A549 (cell line): ENCODE results near the gene ABCC1. TPM values are rescaled to one million over a fixed set of nuclear protein-coding genes. Genes with fewer than 3 reads are reported as not detected.

Experiments
- ATAC-seq, 2 experiments: fragments of 200-7000 bp in 1 of 2; fragments of >200 bp in 1 of 2; cut with Nextera tagmentation in 1 of 2; cut with Tn5 transposase in 1 of 2; 3 replicates each; pipeline versions ENCODE4 v1.8.0 to v1.9.1; 2018 to 2020; ENCODE audit warnings: mild to moderate bottlenecking in 1 of 2, moderate library complexity in 1 of 2
- CTCF ChIA-PET: fragments of 300-600 bp; sonication (Branson Sonifier 250); formaldehyde crosslinking; extraction: SDS; loops from one replicate; lab custom pipeline; 2021; ENCODE audit warnings: antibody characterized with exemption, inconsistent platforms; lab: Yijun Ruan, JAX
- POLR2A ChIA-PET: fragments of 350-600 bp; formaldehyde crosslinking; extraction: SDS; loops from one replicate; lab custom pipeline; 2021; ENCODE audit warnings: antibody characterized with exemption, inconsistent platforms; lab: Yijun Ruan, JAX
- DNase-seq, 2 experiments: peaks; one replicate each; pipeline versions ENCODE4 v3.0.0 to v3.0.0-alpha.2; 2011 to 2016; ENCODE audit warnings: low read depth in 1 of 2, low spot score in 1 of 2
- FAIRE-seq: peaks from 2 replicates; lab custom pipeline; 2011; peaks lifted over from hg19 to GRCh38; lab: Jason Lieb, UNC
- H3K27ac ChIP-seq, 2 experiments: fragments of >200 bp; sonication (Bioruptor Twin); formaldehyde crosslinking; 3 replicates each; pipeline ENCODE4 v1.5.1; 2016 to 2017
- H3K4me1 ChIP-seq: fragments of >200 bp; sonication (Bioruptor Twin); formaldehyde crosslinking; 3 replicates; pipeline ENCODE4 v1.6.1; 2016
- H3K4me2 ChIP-seq: fragments of >200 bp; sonication (Bioruptor Twin); formaldehyde crosslinking; 3 replicates; pipeline ENCODE4 v1.6.1; 2016
- H3K4me3 ChIP-seq: fragments of >200 bp; sonication (Bioruptor Twin); formaldehyde crosslinking; 3 replicates; pipeline ENCODE4 v1.5.1; 2016
- H3K9me3 ChIP-seq: fragments of >200 bp; sonication (Bioruptor Twin); formaldehyde crosslinking; 3 replicates; pipeline ENCODE4 v1.6.1; 2016
- CBX2 ChIP-seq: fragments of 200-600 bp; sonication (generic); IDR thresholded peaks from 2 replicates; pipeline ENCODE4 v1.6.1; 2016; ENCODE audit warnings: low read depth, mild to moderate bottlenecking, borderline replicate concordance
- CBX8 ChIP-seq: fragments of 200-600 bp; sonication (generic); IDR thresholded peaks from 2 replicates; pipeline ENCODE4 v1.6.1; 2016
- CHD4 ChIP-seq: fragments of 200-600 bp; sonication (generic); IDR thresholded peaks from 2 replicates; pipeline ENCODE4 v1.6.1; 2016; ENCODE audit warnings: antibody characterized with exemption, mild to moderate bottlenecking, borderline replicate concordance
- EP300 ChIP-seq, 2 experiments: fragments of >200 bp; sonication (Bioruptor Twin); formaldehyde crosslinking; IDR thresholded peaks; 2 replicates in 1 of 2; 3 replicates in 1 of 2; pipeline ENCODE4 v1.6.1; 2016 to 2017
- GATA3 ChIP-seq: IDR thresholded peaks from 2 replicates; pipeline ENCODE4 v1.6.1; 2012; ENCODE audit warnings: borderline replicate concordance
- HDAC2 ChIP-seq: fragments of 200-600 bp; sonication (generic); IDR thresholded peaks from 2 replicates; pipeline ENCODE4 v1.6.1; 2016
- HOXB5 ChIP-seq: fragments of 250-450 bp; sonication (Bioruptor Pico); IDR thresholded peaks from 2 replicates; pipeline ENCODE4 v1.5.0; 2020; ENCODE audit warnings: mild to moderate bottlenecking, moderate library complexity
- KDM1A ChIP-seq: fragments of 200-600 bp; sonication (generic); IDR thresholded peaks from 2 replicates; pipeline ENCODE4 v1.6.1; 2016; ENCODE audit warnings: low read depth, mild to moderate bottlenecking
- MAZ ChIP-seq: fragments of 150-350 bp; IDR thresholded peaks from 2 replicates; pipeline ENCODE4 v1.6.1; 2014; ENCODE audit warnings: antibody characterized with exemption, low read depth, low read length, borderline replicate concordance
- PHF8 ChIP-seq: fragments of 200-600 bp; sonication (generic); IDR thresholded peaks from 2 replicates; pipeline ENCODE4 v1.6.1; 2016; ENCODE audit warnings: low read depth, mild to moderate bottlenecking, antibody characterized with exemption, moderate library complexity, borderline replicate concordance
- RARB ChIP-seq: fragments of 250-450 bp; sonication (Bioruptor Pico); IDR thresholded peaks from 2 replicates; pipeline ENCODE4 v1.8.0; 2021; ENCODE audit warnings: mild to moderate bottlenecking, moderate library complexity
- RCOR1 ChIP-seq: fragments of 150-350 bp; IDR thresholded peaks from 2 replicates; pipeline ENCODE4 v1.6.1; 2014; ENCODE audit warnings: antibody characterized with exemption, low read length, low read depth
- SMC3 ChIP-seq: fragments of >200 bp; sonication (Bioruptor Twin); formaldehyde crosslinking; IDR thresholded peaks from 3 replicates; pipeline ENCODE4 v1.6.1; 2018; ENCODE audit warnings: inconsistent platforms
- TFCP2L1 ChIP-seq: fragments of 250-450 bp; sonication (Bioruptor Pico); IDR thresholded peaks from 2 replicates; pipeline ENCODE4 v1.5.0; 2021; ENCODE audit warnings: mild to moderate bottlenecking
- ZC3H11A ChIP-seq: fragments of 450-650 bp; IDR thresholded peaks from 2 replicates; pipeline ENCODE4 v1.6.1; 2014; ENCODE audit warnings: antibody characterized with exemption, mild to moderate bottlenecking
- ZSCAN20 ChIP-seq: fragments of 250-450 bp; sonication (Bioruptor Pico); IDR thresholded peaks from 2 replicates; pipeline ENCODE4 v1.8.0; 2022; ENCODE audit warnings: mild to moderate bottlenecking, moderate library complexity
- WGBS: methylation state at CpG from one replicate; pipeline ENCODE4 v1.1.6; 2017; ENCODE audit errors: missing lambda C conversion rate; 5-methylcytosine and 5-hydroxymethylcytosine counted together
- polyA plus RNA-seq, 4 experiments: library from polyadenylated mRNA; depleted of rRNA in 3 of 4; stranded (reverse); fragments of >200 nt; fragmentation: RNase III in 1 of 4; extraction: RNeasy Plus Mini Kit Qiagen cat#74134 plus additional on column Dnase treatment in 1 of 4; gene quantifications; 2 replicates in 3 of 4; 3 replicates in 1 of 4; pipeline ENCODE4 v1.2.3, GENCODE V29; 2011 to 2017
- TF ChIP-seq, protein P1 (sequence below): fragments of >200 bp; sonication (Bioruptor Twin); formaldehyde crosslinking; IDR thresholded peaks from 2 replicates; pipeline ENCODE4 v1.6.1; 2016
- TF ChIP-seq, protein P2 (sequence below): fragments of 150-350 bp; IDR thresholded peaks from 2 replicates; pipeline ENCODE4 v1.6.1; 2014; ENCODE audit warnings: low read depth, mild to moderate bottlenecking, low read length
- TF ChIP-seq, protein P3 (sequence below): fragments of 200-600 bp; sonication (generic); IDR thresholded peaks from 2 replicates; pipeline ENCODE4 v1.6.1; 2016; ENCODE audit warnings: antibody characterized with exemption, mild to moderate bottlenecking, moderate library complexity
- TF ChIP-seq, protein P4 (sequence below): IDR thresholded peaks from 2 replicates; pipeline ENCODE4 v1.6.1; 2012
- TF ChIP-seq, protein P5 (sequence below): fragments of 250-450 bp; sonication (Bioruptor Pico); IDR thresholded peaks from 2 replicates; pipeline ENCODE4 v1.5.0; 2020; ENCODE audit warnings: low read depth, mild to moderate bottlenecking, moderate library complexity

Gene ABCC1
- polyA plus RNA-seq, 2 of the 4 experiments (the other 2 are of a cell fraction) = 56.5 to 93.8 TPM

DNA sequence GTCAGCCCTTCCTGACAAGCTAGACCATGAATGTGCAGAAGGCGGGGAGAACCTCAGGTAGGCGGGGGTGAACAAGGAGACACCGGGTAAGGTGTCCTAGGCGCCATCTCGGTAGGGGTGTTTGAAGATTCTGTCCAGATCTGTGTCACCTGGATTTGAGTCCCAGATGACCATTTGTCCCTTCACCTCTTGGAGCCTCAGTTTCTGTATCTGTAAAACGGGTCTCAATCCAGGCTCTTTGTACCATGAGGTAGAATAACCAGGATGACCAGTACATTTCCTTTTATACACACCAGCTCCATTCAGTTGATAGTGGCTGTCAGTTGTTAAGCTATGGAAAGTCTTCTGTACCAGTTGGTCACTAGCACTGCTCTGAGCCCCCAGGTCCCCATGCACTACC lies 187.2 kb downstream of the ABCC1 start:
- H3K4me2 ChIP-seq = no peak overlapping the region
- ATAC-seq (peak in 1 of 2 experiments; percentile 11; a peak in 1 of 6 replicates), FAIRE-seq (no peak), DNase-seq (no peak)
- CTCF ChIA-PET = interaction anchor here (0.8 to 1.7 kb wide), 4 partner anchors 10 to 371 kb away, joined by 3 to 11 read pairs (median 4); no protein-coding TSS in a partner anchor
- POLR2A ChIA-PET = no interaction called here
- TF ChIP-seq, protein P1, sequence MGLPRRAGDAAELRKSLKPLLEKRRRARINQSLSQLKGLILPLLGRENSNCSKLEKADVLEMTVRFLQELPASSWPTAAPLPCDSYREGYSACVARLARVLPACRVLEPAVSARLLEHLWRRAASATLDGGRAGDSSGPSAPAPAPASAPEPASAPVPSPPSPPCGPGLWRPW = no peak
- 0 out of 2 replicates have a peak, but pooled peaks have one; percentile 31 for TF ChIP-seq KDM1A
- no peak overlapping the region for H3K27ac ChIP-seq
- WGBS = 94% methylated on average over 6 of the region's 6 CpGs
- no peaks in the 10 kb centered on the region for H3K9me3 ChIP-seq
- no peak overlapping the region for H3K4me3 ChIP-seq
- H3K4me1 ChIP-seq = peaks cover 21% of the 10 kb centered on the region

DNA sequence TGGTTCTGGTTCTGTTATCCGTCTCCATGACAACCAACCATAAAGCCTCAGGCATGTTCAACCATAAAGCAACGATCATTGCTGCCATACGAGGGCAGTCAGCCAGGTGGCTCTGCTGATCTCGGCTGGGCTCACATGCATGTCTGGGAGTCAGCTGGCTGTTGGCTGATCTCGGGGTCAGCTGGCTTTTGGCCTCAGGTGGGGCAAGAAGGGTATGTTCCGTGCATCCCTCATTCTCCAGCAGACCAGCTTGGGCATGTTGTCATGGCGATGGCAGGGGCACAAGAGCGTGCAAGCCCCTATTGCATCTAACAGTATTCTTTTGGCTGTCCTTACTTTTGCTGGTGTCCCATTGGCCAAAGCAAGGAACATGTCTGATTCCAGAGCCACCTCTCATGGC lies 187.7 kb downstream of the ABCC1 start:
- POLR2A ChIA-PET = no interaction called here
- no peak overlapping the region for H3K4me2 ChIP-seq
- CTCF ChIA-PET = interaction anchor here (1.6 to 1.7 kb wide), 3 partner anchors 10 to 371 kb away, joined by 4 to 11 read pairs (median 4); no protein-coding TSS in a partner anchor
- no peak for DNase-seq
- WGBS = 80% methylated on average over 8 of the region's 8 CpGs
- H3K27ac ChIP-seq = no peak overlapping the region
- TF ChIP-seq RCOR1 = no peak
- no peak for TF ChIP-seq PHF8
- TF ChIP-seq SMC3 = no peak
- TF ChIP-seq, protein P2, sequence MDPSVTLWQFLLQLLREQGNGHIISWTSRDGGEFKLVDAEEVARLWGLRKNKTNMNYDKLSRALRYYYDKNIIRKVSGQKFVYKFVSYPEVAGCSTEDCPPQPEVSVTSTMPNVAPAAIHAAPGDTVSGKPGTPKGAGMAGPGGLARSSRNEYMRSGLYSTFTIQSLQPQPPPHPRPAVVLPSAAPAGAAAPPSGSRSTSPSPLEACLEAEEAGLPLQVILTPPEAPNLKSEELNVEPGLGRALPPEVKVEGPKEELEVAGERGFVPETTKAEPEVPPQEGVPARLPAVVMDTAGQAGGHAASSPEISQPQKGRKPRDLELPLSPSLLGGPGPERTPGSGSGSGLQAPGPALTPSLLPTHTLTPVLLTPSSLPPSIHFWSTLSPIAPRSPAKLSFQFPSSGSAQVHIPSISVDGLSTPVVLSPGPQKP = no peak
- TF ChIP-seq CBX8 = no peak
- no peak for TF ChIP-seq CHD4
- TF ChIP-seq ZC3H11A = no peak
- TF ChIP-seq HOXB5 = no peak
- TF ChIP-seq HDAC2 = no peak
- no peak for TF ChIP-seq CBX2
- no peak for TF ChIP-seq RARB (CRISPR knock-in tag)
- no peak for TF ChIP-seq TFCP2L1 (CRISPR knock-in tag)
- TF ChIP-seq, protein P3, sequence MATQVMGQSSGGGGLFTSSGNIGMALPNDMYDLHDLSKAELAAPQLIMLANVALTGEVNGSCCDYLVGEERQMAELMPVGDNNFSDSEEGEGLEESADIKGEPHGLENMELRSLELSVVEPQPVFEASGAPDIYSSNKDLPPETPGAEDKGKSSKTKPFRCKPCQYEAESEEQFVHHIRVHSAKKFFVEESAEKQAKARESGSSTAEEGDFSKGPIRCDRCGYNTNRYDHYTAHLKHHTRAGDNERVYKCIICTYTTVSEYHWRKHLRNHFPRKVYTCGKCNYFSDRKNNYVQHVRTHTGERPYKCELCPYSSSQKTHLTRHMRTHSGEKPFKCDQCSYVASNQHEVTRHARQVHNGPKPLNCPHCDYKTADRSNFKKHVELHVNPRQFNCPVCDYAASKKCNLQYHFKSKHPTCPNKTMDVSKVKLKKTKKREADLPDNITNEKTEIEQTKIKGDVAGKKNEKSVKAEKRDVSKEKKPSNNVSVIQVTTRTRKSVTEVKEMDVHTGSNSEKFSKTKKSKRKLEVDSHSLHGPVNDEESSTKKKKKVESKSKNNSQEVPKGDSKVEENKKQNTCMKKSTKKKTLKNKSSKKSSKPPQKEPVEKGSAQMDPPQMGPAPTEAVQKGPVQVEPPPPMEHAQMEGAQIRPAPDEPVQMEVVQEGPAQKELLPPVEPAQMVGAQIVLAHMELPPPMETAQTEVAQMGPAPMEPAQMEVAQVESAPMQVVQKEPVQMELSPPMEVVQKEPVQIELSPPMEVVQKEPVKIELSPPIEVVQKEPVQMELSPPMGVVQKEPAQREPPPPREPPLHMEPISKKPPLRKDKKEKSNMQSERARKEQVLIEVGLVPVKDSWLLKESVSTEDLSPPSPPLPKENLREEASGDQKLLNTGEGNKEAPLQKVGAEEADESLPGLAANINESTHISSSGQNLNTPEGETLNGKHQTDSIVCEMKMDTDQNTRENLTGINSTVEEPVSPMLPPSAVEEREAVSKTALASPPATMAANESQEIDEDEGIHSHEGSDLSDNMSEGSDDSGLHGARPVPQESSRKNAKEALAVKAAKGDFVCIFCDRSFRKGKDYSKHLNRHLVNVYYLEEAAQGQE = no peak
- TF ChIP-seq MAZ = no peak
- TF ChIP-seq, protein P4, sequence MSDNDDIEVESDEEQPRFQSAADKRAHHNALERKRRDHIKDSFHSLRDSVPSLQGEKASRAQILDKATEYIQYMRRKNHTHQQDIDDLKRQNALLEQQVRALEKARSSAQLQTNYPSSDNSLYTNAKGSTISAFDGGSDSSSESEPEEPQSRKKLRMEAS = no peak
- no peak for TF ChIP-seq ZSCAN20 (CRISPR knock-in tag)
- no peak for TF ChIP-seq EP300 (IDR thresholded peaks at IDR 0.05)
- TF ChIP-seq, protein P5, sequence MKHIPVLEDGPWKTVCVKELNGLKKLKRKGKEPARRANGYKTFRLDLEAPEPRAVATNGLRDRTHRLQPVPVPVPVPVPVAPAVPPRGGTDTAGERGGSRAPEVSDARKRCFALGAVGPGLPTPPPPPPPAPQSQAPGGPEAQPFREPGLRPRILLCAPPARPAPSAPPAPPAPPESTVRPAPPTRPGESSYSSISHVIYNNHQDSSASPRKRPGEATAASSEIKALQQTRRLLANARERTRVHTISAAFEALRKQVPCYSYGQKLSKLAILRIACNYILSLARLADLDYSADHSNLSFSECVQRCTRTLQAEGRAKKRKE (CRISPR knock-in tag) = no peak
- no peak for TF ChIP-seq GATA3
- no peak overlapping the region for H3K4me3 ChIP-seq
- peaks cover 21% of the 10 kb centered on the region for H3K4me1 ChIP-seq
- ATAC-seq = peak in 1 of 2 experiments; percentile 21; a peak in 1 of 6 replicates
- no peaks in the 10 kb centered on the region for H3K9me3 ChIP-seq
- no peak for FAIRE-seq
